ENCODE data around the gene RAB4A.
"Not testable (repeated sequence)": the region's sequence is repeated elsewhere in the genome, so short reads cannot be mapped to it uniquely, and the experiment has no call there.

The RAB4A gene

GRCh38 chr1:229295745-229296144 is 24.8 kb downstream of the RAB4A start:
- H3K4me3 ChIP-seq (ENCODE audit: low read depth, low read length), result no peak overlapping the region

GRCh38 chr1:229296541-229296941 is 25.6 kb downstream of the RAB4A start:
- no peak overlapping the region for H3K4me3 ChIP-seq (ENCODE audit: low read depth, low read length)

- no peak overlapping the region for H3K4me3 ChIP-seq (ENCODE audit: low read depth, low read length)
Measured at GRCh38 chr1:229297746-229298145, 26.8 kb downstream of the RAB4A start.

GRCh38 chr1:229298420-229298819 is 27.5 kb downstream of the RAB4A start:
- H3K4me3 ChIP-seq (ENCODE audit: low read depth, low read length), result no peak overlapping the region

DNA sequence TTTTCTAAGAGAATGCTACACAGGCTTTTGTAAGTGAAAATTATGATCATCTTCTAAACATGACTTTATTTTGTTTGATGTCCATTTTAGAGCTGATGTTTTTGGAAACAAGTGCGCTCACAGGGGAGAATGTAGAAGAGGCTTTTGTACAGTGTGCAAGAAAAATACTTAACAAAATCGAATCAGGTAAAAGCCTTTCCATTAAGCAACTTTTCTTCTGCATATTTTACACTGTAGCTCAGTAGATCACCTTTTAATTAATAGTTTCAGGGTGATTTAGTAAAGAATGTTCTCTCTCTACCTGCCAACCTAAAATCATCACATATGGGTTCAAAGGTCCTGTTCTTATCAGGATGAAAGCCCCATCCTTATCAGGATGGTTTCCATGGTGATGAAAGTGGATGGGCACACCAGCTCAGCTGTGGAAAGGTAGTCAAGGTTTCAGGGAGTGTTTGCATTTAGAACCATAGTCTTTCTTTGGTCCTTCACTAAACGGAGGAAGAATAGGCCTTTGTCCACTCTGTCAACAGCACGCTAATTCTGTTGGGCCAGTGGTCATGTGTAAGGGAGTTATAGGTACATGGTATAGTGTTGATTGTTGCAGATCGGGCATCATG is 28.1 kb downstream of the RAB4A start:
- no peak overlapping the region for H3K4me3 ChIP-seq (ENCODE audit: low read depth, low read length)

GRCh38 chr1:229300099-229300757 is 29.3 kb downstream of the RAB4A start:
- H3K4me3 ChIP-seq (ENCODE audit: low read depth, low read length), result no peak overlapping the region

- no peak overlapping the region for H3K4me3 ChIP-seq (ENCODE audit: low read depth, low read length)
Measured at GRCh38 chr1:229302740-229303139, 31.8 kb downstream of the RAB4A start.

DNA sequence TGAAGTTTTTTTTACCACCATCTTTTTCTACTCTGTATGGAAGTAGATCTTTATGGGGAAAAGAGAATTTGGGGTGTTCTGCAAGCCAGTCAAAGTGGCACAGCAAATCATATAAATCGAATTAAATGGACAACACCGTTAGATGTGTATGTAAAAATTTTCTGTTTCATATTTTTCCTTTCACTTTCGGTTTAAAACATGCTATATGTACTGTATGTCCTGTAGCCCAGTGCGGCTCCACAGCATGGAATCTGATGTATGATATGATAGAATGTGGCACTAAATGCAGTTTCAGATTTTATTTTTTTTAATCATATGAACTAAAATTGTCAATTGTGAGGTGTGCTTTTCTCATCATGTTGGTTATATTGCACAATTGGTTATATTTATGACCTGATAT is 32.9 kb downstream of the RAB4A start:
- H3K4me3 ChIP-seq (ENCODE audit: low read depth, low read length), result no peak overlapping the region

DNA sequence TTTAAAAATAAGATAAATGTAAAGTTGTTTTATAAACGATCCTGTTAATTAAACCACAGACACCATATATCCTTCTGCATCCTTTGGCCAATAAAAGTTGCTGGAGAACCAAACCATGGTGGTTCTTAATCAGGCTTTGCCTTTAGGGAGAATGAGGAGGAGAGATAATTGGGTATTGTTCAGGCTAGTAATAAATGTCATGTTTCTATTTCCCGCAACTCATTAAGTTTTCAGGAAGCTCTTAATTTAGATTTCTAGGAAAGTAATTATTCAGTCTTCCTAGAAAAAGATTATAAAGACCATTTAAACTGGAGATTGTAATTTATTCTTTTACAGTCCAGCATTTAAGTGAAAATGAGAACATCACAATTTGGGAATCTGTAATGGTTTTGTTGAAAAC is 34.5 kb downstream of the RAB4A start:
- no peak overlapping the region for H3K4me3 ChIP-seq (ENCODE audit: low read depth, low read length)

GRCh38 chr1:229309074-229309473 is 38.2 kb downstream of the RAB4A start:
- no peak overlapping the region for H3K4me3 ChIP-seq (ENCODE audit: low read depth, low read length)

- H3K4me3 ChIP-seq (ENCODE audit: low read depth, low read length), result no peak overlapping the region
Measured at GRCh38 chr1:229309684-229310083, 38.8 kb downstream of the RAB4A start.

- no peak overlapping the region for H3K4me3 ChIP-seq (ENCODE audit: low read depth, low read length)
Measured at GRCh38 chr1:229310833-229311232, 39.9 kb downstream of the RAB4A start.

DNA sequence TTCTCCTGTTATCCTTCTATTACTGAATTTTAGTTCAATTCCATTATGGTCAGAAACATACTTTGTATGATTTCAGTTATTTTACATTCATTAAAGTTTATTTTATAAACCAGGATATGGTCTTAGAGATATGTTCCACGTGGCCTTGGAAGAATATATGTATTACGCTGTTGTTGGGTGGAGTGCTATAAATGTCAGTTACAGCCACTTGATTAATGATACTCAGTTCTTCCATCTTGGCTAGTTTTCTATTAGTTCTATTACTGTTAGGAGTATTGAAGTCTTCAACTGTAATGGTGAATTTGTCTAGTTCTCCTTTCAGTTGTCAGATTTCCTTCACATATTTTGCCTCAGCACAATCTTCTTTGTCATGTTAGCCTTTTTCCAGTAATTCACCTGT is 45.3 kb downstream of the RAB4A start:
- H3K4me3 ChIP-seq (ENCODE audit: low read depth, low read length), result no peak overlapping the region

DNA sequence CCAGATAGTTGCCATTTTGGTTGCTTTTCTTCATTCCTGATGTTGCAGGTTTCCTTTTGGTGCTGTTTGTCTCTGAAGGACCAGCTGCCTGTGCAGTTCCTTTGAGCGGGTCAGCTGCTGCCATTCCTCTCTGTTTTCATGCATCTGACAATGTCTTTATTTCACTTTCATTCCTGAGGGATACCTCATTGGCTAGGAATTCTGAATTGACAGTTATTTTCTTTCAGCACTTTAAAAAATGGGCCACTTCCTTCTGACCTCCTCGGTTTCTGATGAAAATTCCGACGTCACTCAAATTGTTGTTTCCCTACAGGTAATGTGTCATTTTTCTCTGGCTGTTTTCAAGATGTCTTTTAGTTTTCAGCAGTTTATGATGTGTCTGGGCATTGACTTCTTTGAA is 47.1 kb downstream of the RAB4A start:
- no peak overlapping the region for H3K4me3 ChIP-seq (ENCODE audit: low read depth, low read length)

GRCh38 chr1:229319487-229319886 is 48.6 kb downstream of the RAB4A start:
- no peak overlapping the region for H3K4me3 ChIP-seq (ENCODE audit: low read depth, low read length)

- no peak overlapping the region for H3K4me3 ChIP-seq (ENCODE audit: low read depth, low read length)
Measured at GRCh38 chr1:229323201-229323600, 52.3 kb downstream of the RAB4A start.

GRCh38 chr1:229323885-229324553 is 53.1 kb downstream of the RAB4A start:
- no peak overlapping the region for H3K4me3 ChIP-seq (ENCODE audit: low read depth, low read length)

- H3K4me3 ChIP-seq (ENCODE audit: low read depth, low read length), result no peak overlapping the region
Measured at GRCh38 chr1:229325401-229325800, 54.5 kb downstream of the RAB4A start.

DNA sequence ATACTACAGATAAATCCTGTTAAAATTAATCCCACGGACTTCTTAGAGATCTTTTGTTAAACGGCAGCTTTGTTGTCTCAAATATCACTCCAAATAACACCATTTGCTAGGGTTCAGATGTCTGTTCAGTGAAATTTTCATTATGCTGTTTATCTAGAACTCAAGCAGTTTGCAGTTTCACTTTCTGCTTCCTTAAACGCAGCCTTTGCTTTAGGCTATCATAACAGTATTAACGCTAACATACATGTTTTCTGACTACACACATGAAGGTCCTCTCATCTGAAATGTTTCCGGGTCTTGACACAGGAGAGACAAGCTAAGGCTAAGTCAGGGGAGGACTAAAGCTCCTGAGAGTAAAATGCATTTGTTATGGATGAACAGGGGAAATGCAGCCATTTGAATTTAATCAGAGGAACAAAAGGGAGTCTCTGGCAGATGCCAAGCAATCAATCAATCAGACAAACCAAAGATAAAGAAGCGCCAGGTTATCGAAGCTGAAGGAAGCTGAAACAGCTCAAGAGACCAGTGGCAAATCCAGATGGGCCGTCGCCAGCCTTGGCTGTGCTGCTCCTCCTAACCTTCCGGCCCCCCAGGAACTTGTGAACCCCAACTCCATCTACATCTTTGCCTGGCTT is 55.1 kb downstream of the RAB4A start:
- H3K4me3 ChIP-seq (ENCODE audit: low read depth, low read length), result no peak overlapping the region

DNA sequence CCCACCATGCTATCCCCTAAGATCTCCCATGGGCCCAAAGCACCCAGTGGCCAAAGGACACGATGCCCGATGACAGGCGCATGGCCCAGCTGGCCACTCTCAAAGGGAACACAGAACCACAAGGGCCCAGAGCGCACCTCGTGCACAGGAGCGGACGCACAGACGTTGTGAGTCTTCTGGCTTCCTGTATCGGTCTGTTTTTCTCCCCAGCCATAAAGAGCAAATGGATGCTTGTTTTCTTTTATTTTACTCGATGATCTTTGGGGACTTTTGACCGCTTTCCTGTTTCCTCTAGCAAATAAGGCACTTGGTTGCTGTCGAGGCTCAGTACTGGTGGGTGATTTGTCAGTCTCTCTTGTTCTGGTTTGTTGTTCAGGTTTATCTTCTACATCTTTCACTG is 55.7 kb downstream of the RAB4A start:
- H3K4me3 ChIP-seq (ENCODE audit: low read depth, low read length), result no peak overlapping the region

DNA sequence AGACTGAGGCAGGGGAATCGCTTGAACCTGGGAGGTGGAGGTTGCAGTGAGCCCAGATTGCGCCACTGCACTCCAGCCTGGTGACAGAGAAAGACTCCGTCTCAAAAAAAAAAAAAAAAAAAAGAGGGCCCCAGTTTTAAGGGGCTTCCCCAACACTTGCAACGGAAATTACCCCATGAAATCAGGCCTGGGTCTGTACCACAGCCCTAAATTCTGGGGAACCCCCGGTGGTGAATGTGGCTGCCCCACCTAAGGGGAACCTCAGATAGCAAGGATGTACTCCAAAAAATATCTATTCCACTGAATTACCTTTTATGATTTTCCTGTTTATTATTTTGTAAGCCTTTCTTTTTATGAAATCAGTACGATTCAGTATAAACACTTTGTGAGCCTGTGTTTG is 56.9 kb downstream of the RAB4A start:
- H3K4me3 ChIP-seq (ENCODE audit: low read depth, low read length), result not testable (repeated sequence)

Measured in iPS-11a (cell line).